ENCODE data around the gene ASPSCR1.

DNA sequence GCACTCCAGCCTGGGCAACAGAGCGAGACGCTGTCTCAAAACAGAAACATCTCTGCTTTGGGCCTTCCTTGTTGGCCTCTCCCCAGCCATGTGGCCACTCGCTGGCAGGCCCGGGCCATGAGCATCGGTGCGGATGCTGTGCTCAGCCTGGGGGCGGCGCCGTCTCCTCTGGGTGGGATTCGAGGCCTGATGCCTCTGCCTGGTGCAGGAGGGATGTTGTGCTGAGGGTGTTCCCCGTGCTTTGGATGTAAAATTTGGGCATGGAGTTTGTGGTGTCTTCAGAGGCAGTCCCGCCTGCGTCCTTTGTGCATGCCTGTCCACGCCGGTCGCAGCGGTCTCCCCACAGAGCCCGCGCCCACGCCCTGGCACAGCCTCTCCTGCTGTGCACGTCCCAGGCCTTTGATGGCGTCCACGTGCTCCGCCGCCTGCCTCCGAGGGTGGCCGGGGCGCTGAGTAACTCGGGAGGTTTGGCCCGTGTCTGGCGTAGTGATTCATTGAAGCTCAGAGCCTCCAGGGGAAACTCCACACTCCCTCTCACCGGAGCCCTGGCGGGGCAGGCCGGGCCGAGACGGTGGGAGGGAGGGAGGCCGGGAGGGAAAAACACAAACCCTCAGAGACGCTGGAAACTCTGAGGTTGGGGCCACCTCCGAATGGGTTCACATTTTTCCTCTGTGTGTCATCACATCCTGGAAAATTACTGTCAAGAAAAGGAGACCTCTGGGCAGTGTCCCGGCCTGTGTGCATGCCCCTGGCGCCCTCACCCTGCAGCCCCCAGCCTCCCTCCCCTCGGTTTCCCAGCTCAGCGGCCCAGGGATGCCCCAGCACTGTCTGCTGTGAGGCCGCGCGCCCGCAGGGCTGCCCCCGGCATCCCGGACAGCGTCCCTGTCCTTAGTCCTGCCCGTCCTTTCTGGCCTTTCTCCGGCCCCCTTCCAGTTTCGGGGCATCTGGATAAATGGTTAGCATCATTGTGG, 26.3 kb downstream of the ASPSCR1 start:
- TF ChIP-seq CTCF (IDR thresholded peaks at IDR 0.05) (no peak), POLR2A (IDR thresholded peaks at IDR 0.05) (no peak)

All from gastroesophageal sphincter (tissue), 3 donors.